Activated T-helper 2 cell treated with anti-CD3 and anti-CD28 coated beads, Interferon-gamma antibody, Interleukin-2, Interleukin-4, amounts not matched to agents 10 μg/mL and 5 μg/mL and 100 μg/mL, durations not matched to agents 14 hours and 24 hours and 36 hours (primary cell): ENCODE data around the gene C3orf18. TPM values are rescaled to one million over a fixed set of nuclear protein-coding genes. Genes with fewer than 3 reads are reported as not detected.

Source experiments
- DNase-seq: peaks from one replicate; pipeline ENCODE4 v3.0.0; 2021; ENCODE audit warnings: low spot score
- H3K27ac Mint-ChIP-seq: one replicate; pipeline ENCODE4 v1.8.0; 2021; ENCODE audit warnings: mixed read lengths
- H3K27me3 Mint-ChIP-seq: one replicate; pipeline ENCODE4 v1.8.0; 2021; ENCODE audit warnings: low read depth, mixed read lengths
- H3K36me3 Mint-ChIP-seq: one replicate; pipeline ENCODE4 v1.8.0; 2021; ENCODE audit warnings: low read depth, mixed read lengths
- H3K4me1 Mint-ChIP-seq: one replicate; pipeline ENCODE4 v1.8.0; 2021; ENCODE audit warnings: low read depth, mixed read lengths
- H3K4me3 Mint-ChIP-seq: one replicate; pipeline ENCODE4 v1.8.0; 2021; ENCODE audit warnings: low read depth, mild to moderate bottlenecking, moderate library complexity, mixed read lengths
- H3K9me3 Mint-ChIP-seq: one replicate; pipeline ENCODE4 v1.8.0; 2021; ENCODE audit warnings: mixed read lengths
- intact Hi-C: fragments of 100-400 bp; cut with micrococcal nuclease; formaldehyde crosslinking; loops from one replicate; pipeline ENCODE4 v1.15.1; 2023
- total RNA-seq: library from RNA; stranded (reverse); gene quantifications from 2 replicates; pipeline ENCODE4 v1.2.3, GENCODE V29; 2022

Gene C3orf18
- total RNA-seq, 1 donor from 2014 or later = 37.2 TPM

- intact Hi-C loops = loop anchor here (5.0 kb wide), 2 partner anchors 102 to 802 kb away; partner anchors contain the start of gene DOCK3
- Mint-ChIP-seq H3K4me1 (peaks cover 69% of the 10 kb centered on the region), H3K9me3 (no peaks in the 10 kb centered on the region), H3K27ac (peak overlapping the region; percentile 93), H3K36me3 (peaks cover 48% of the 10 kb centered on the region), H3K4me3 (peak overlapping the region; percentile 95), H3K27me3 (no peaks in the 10 kb centered on the region)
- DNase-seq = no peak
Measured at GRCh38 chr3:50570508-50571279, 3.1 kb upstream of the C3orf18 start.

- Mint-ChIP-seq H3K4me3 (peak within 1 kb of the TSS; percentile 95), H3K36me3 (peaks cover 47% of the 10 kb centered on the region), H3K4me1 (peaks cover 66% of the 10 kb centered on the region), H3K27ac (peak within 1 kb of the TSS; percentile 96), H3K27me3 (no peaks in the 10 kb centered on the region), H3K9me3 (no peaks in the 10 kb centered on the region)
- peak; percentile 93 for DNase-seq
- intact Hi-C loops = loop anchor here (2.0 to 5.0 kb wide), 3 partner anchors 217 to 1373 kb away; partner anchors contain the start of genes CYB561D2, MANF, NPRL2 and PARP3
Measured at GRCh38 chr3:50568947-50569749, 1.6 kb upstream of the C3orf18 start, which contains the start of gene HEMK1. Gene HEMK1, plus strand, starts transcription at chr3:50569522. Its CDS starts 1,583 bp downstream, at chr3:50571105.

GRCh38 chr3:50567011-50567385 lies 549 bp downstream of the C3orf18 start:
- Mint-ChIP-seq H3K4me3 (peak overlapping the region; percentile 95), H3K9me3 (no peaks in the 10 kb centered on the region), H3K36me3 (peaks cover 41% of the 10 kb centered on the region), H3K4me1 (peaks cover 49% of the 10 kb centered on the region), H3K27ac (peak overlapping the region; percentile 53), H3K27me3 (no peaks in the 10 kb centered on the region)
- intact Hi-C loops = loop anchor here (5.0 kb wide), 2 partner anchors 215 to 1375 kb away; partner anchors contain the start of genes CYB561D2, NPRL2, PARP3 and RRP9
- no peak for DNase-seq

DNA sequence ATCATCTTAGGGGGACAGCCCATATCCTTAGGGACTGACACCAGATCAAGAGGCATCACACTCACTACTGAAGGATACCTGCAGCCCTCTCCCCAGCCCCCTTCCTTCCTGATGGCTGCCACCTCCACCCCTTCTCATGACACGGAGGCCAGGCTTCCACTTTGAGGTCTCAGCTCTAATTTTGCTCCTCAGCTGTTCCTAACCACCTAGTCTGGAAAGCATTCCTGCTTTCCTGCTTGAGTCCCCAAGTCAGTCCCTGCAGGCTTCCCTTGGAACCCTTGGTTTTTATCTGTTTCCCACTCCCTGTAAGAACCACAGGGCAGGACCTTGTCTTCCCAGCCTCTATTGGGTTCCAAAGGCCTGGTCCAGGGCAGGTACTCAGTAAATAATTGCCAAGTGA lies 3.2 kb downstream of the C3orf18 start:
- H3K27ac Mint-ChIP-seq = peak overlapping the region; percentile 21
- H3K4me3 Mint-ChIP-seq = no peak overlapping the region
- H3K36me3 Mint-ChIP-seq = peaks cover 16% of the 10 kb centered on the region
- intact Hi-C loops = no loop called here
- no peak for DNase-seq
- H3K27me3 Mint-ChIP-seq = no peaks in the 10 kb centered on the region
- no peaks in the 10 kb centered on the region for H3K9me3 Mint-ChIP-seq
- H3K4me1 Mint-ChIP-seq = peaks cover 29% of the 10 kb centered on the region

- intact Hi-C loops = no loop called here
- H3K27me3 Mint-ChIP-seq = no peaks in the 10 kb centered on the region
- no peak for DNase-seq
- peaks cover 20% of the 10 kb centered on the region for H3K36me3 Mint-ChIP-seq
- H3K4me1 Mint-ChIP-seq = peaks cover 29% of the 10 kb centered on the region
- H3K9me3 Mint-ChIP-seq = no peaks in the 10 kb centered on the region
- no peak overlapping the region for H3K4me3 Mint-ChIP-seq
- no peak overlapping the region for H3K27ac Mint-ChIP-seq
Measured at GRCh38 chr3:50563867-50564266, 3.7 kb downstream of the C3orf18 start.

DNA sequence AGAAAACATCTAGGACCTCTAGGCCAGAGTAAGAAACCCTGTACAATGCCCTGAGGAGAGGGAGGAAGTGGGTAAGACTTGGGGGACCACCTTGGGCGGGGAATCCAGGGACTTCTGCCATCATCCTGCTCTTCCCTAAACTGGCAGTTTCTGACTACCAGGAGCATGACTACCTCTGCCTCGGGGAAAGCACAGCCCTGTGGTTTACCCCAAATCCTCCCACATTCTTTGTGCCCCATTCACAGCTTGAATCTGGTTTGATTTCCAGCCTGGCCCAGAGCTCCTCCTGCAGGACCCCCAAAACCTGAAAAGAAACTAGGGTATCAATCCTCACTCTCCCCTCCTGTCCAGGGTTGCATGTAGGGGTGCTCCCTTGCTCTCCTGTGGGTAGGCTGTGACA lies 4.7 kb downstream of the C3orf18 start:
- no peaks in the 10 kb centered on the region for H3K9me3 Mint-ChIP-seq
- H3K36me3 Mint-ChIP-seq = peaks cover 24% of the 10 kb centered on the region
- peaks cover 28% of the 10 kb centered on the region for H3K4me1 Mint-ChIP-seq
- DNase-seq = no peak
- H3K27ac Mint-ChIP-seq = no peak overlapping the region
- no peaks in the 10 kb centered on the region for H3K27me3 Mint-ChIP-seq
- H3K4me3 Mint-ChIP-seq = no peak overlapping the region
- intact Hi-C loops = no loop called here

DNA sequence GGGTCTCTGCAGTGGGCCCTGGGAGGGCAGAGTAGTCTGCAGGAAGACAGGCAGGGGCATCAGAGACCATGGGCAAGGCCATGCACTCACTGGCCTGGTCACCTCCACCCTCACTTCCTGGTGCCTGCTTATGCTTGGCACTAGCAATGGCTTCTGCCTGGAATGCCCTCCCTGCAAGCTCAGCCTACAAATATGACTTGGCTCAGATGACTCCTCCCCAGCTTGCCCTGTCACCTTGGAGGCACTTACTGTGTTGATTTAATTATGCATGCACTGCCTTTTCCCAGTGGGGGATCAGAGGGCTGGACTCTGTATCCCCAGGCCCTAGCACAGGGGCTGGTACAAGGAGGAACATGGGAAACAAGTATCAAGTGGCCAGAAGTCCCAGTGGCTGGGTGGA lies 7.8 kb downstream of the C3orf18 start:
- Mint-ChIP-seq H3K27ac (no peak overlapping the region), H3K4me1 (peaks cover 13% of the 10 kb centered on the region), H3K36me3 (peaks cover 21% of the 10 kb centered on the region), H3K9me3 (no peaks in the 10 kb centered on the region), H3K27me3 (no peaks in the 10 kb centered on the region), H3K4me3 (no peak overlapping the region)
- no peak for DNase-seq
- intact Hi-C loops = no loop called here

DNA sequence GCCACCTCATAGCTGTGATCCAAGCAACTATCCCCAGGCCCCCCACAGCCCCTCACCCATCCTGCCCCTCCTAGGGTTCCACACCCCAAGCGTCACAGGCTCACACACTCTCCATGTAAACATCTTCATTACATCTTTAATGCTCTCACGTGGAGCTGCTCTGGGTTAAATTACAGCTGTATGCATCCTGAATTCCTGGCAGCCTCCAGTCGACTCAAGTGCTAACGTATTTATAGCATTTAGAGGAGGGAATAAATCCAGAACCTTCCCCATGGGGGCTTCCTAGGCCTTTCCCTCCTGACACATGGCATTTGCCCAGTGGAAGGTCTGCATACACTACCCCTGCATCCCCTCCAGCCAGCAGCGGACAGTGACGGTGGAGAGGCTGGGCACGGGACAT lies 9.6 kb downstream of the C3orf18 start:
- Mint-ChIP-seq H3K36me3 (peaks cover 9% of the 10 kb centered on the region), H3K4me1 (peaks cover 7% of the 10 kb centered on the region), H3K4me3 (no peak overlapping the region), H3K27me3 (no peaks in the 10 kb centered on the region), H3K9me3 (no peaks in the 10 kb centered on the region), H3K27ac (no peak overlapping the region)
- intact Hi-C loops = no loop called here
- no peak for DNase-seq

- Mint-ChIP-seq H3K4me1 (peaks cover 5% of the 10 kb centered on the region), H3K36me3 (peaks cover 9% of the 10 kb centered on the region), H3K9me3 (no peaks in the 10 kb centered on the region), H3K27me3 (no peaks in the 10 kb centered on the region), H3K27ac (no peak overlapping the region), H3K4me3 (no peak overlapping the region)
- intact Hi-C loops = no loop called here
- DNase-seq = no peak
Measured at GRCh38 chr3:50557106-50557505, 10.4 kb downstream of the C3orf18 start.

GRCh38 chr3:50554553-50554952 lies 13.0 kb downstream of the C3orf18 start:
- H3K4me3 Mint-ChIP-seq = no peak overlapping the region
- intact Hi-C loops = loop anchor here (5.0 kb wide), 1 partner anchor 37 kb away; no protein-coding TSS in a partner anchor
- no peak for DNase-seq
- H3K27ac Mint-ChIP-seq = no peak overlapping the region
- H3K27me3 Mint-ChIP-seq = no peaks in the 10 kb centered on the region
- peaks cover 9% of the 10 kb centered on the region for H3K36me3 Mint-ChIP-seq
- H3K4me1 Mint-ChIP-seq = peaks cover 5% of the 10 kb centered on the region
- H3K9me3 Mint-ChIP-seq = no peaks in the 10 kb centered on the region

- H3K36me3 Mint-ChIP-seq = no peaks in the 10 kb centered on the region
- no peak overlapping the region for H3K27ac Mint-ChIP-seq
- no peaks in the 10 kb centered on the region for H3K27me3 Mint-ChIP-seq
- peaks cover 5% of the 10 kb centered on the region for H3K4me1 Mint-ChIP-seq
- no peak overlapping the region for H3K4me3 Mint-ChIP-seq
- no peak for DNase-seq
- H3K9me3 Mint-ChIP-seq = no peaks in the 10 kb centered on the region
- intact Hi-C loops = loop anchor here (5.0 kb wide), 1 partner anchor 35 kb away; no protein-coding TSS in a partner anchor
Measured at GRCh38 chr3:50552598-50552997, 14.9 kb downstream of the C3orf18 start.

DNA sequence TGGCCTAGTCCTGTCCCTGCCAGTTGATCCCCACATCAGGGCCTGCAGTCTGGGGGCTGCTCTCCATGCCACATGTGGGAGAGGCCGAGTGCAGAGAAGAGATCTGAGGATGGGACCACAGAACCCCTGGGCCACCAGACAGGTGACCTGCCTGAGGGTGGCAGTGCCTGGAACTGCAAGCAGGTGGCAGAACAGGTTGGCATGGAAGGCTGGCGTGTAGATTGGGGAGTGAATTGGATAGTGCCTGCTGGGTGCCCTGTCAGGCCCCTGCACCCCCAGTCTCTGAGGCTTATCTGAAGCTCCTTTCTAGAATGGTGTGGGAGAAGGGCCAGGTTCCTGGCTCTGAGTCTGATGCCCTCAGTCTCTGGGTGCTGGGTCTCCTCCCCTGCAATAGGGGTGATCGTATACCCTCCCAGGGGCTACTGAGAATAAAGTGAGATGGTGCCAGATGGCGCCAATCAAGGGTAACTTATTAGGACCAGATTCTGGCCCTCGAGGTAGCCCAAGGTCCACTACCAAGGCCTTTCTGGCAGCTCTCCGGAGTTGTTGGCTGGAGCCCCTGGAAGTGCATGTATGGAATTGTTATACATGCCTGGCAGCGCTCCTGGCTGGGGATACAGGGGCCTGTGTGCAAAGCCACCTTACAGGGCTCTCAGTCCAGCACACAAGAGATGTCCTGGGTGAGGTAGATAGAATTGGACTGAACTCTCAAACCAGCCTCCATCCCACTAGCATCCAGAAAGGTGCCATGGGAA lies 15.7 kb downstream of the C3orf18 start:
- Mint-ChIP-seq H3K4me1 (peaks cover 5% of the 10 kb centered on the region), H3K9me3 (no peaks in the 10 kb centered on the region), H3K27me3 (no peaks in the 10 kb centered on the region), H3K36me3 (no peaks in the 10 kb centered on the region), H3K4me3 (no peak overlapping the region), H3K27ac (no peak overlapping the region)
- no peak for DNase-seq
- intact Hi-C loops = loop anchor here (5.0 kb wide), 1 partner anchor 35 kb away; no protein-coding TSS in a partner anchor
